NCI-H1092 (cell line): Measurements from ENCODE around the gene CTAG2.
"Not testable (repeated sequence)": the region's sequence is repeated elsewhere in the genome, so short reads cannot be mapped to it uniquely, and the experiment has no call there.

ENCODE experiments used
- DNase-seq: peaks from one replicate; lab custom pipeline; 2025; lab: John Stamatoyannopoulos, UW

Gene CTAG2

GRCh38 chrX:154653413-154653812 lies at the start of gene CTAG2:
Gene CTAG2 (minus strand): TSS chrX:154653579. CDS start chrX:154653515, 64 bp downstream.
- DNase-seq: not testable (repeated sequence)

GRCh38 chrX:154698630-154699248 lies 45.4 kb upstream of the CTAG2 start:
- DNase-seq: no peak

- no peak for DNase-seq
These were observed 43.3 kb upstream of the CTAG2 start for GRCh38 chrX:154696676-154697045.

- DNase-seq: no peak
These were observed 42.7 kb upstream of the CTAG2 start for GRCh38 chrX:154695911-154696675.

- no peak for DNase-seq
These were observed 40.0 kb upstream of the CTAG2 start for GRCh38 chrX:154693394-154693793.

GRCh38 chrX:154690438-154690837 lies 37.1 kb upstream of the CTAG2 start:
- not testable (repeated sequence) for DNase-seq

GRCh38 chrX:154672084-154672483 lies 18.7 kb upstream of the CTAG2 start:
- DNase-seq: not testable (repeated sequence)

- DNase-seq: not testable (repeated sequence)
These were observed 17.5 kb upstream of the CTAG2 start for GRCh38 chrX:154670848-154671247.

- no peak for DNase-seq
These were observed 8.5 kb upstream of the CTAG2 start for GRCh38 chrX:154661899-154662298.

- DNase-seq: no peak
These were observed 7.8 kb upstream of the CTAG2 start for GRCh38 chrX:154661170-154661569.

GRCh38 chrX:154660541-154660940 lies 7.2 kb upstream of the CTAG2 start:
- DNase-seq: no peak

GRCh38 chrX:154658957-154659356 lies 5.6 kb upstream of the CTAG2 start:
- no peak for DNase-seq

GRCh38 chrX:154658187-154658586 lies 4.8 kb upstream of the CTAG2 start:
- DNase-seq: no peak

GRCh38 chrX:154657226-154657805 lies 3.9 kb upstream of the CTAG2 start:
- DNase-seq: no peak

GRCh38 chrX:154655786-154656185 lies 2.4 kb upstream of the CTAG2 start:
- no peak for DNase-seq

GRCh38 chrX:154655346-154655745 lies 2.0 kb upstream of the CTAG2 start:
- DNase-seq: no peak

GRCh38 chrX:154654925-154655324 lies 1.5 kb upstream of the CTAG2 start:
- DNase-seq: no peak

GRCh38 chrX:154654372-154654771 lies 993 bp upstream of the CTAG2 start:
- no peak for DNase-seq

GRCh38 chrX:154653048-154653401 lies 354 bp downstream of the CTAG2 start:
- DNase-seq: no peak

- DNase-seq: no peak
These were observed 900 bp downstream of the CTAG2 start for GRCh38 chrX:154652311-154653047.

GRCh38 chrX:154650221-154650510 lies 3.2 kb downstream of the CTAG2 start:
- no peak for DNase-seq

GRCh38 chrX:154649503-154650220 lies 3.7 kb downstream of the CTAG2 start:
- DNase-seq: no peak
